Tibial nerve (tissue), 3 donors: Measurements from ENCODE around the gene B4GALT3.

Experiments used
- POLR2A ChIP-seq, 2 donors: fragments of 450-650 bp; IDR thresholded peaks; one replicate each; pipeline ENCODE4 v1.6.1; 2017; ENCODE audit warnings: antibody characterized with exemption in 2 of 2, mild to moderate bottlenecking in 2 of 2, moderate library complexity in 2 of 2
- TF ChIP-seq, protein P1 (sequence below), 5 experiments: fragments of 200-600 bp in 3 of 5; fragments of 450-650 bp in 2 of 5; sonication (generic) in 3 of 5; IDR thresholded peaks; one replicate each; pipeline ENCODE4 v1.5.1; 2016 to 2019; ENCODE audit warnings: antibody characterized with exemption in 5 of 5, mild to moderate bottlenecking in 3 of 5, moderate library complexity in 2 of 5

DNA sequence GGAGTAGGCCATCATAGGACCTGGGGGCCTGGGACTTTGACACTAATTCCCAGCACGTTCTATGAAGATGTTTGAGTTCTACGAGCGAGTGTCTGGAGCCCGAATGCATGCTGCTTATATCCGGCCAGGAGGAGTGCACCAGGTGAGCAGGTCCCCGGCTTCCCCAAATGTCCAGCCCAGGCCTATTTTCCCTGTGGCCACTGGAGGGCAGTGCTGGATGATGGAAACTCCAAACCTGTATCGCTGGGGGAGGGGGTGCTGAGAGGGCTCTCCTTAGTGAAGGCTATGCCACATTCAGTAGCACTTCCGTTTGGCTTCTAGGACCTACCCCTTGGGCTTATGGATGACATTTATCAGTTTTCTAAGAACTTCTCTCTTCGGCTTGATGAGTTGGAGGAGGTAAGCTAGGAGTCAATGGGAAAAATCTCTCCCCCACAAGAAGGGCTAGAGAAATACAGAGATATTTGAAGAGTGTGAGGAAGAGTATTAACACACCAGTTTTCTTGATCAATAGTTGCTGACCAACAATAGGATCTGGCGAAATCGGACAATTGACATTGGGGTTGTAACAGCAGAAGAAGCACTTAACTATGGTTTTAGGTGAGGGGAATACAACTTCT, 32.6 kb upstream of the B4GALT3 start:
- no peak for TF ChIP-seq POLR2A (IDR thresholded peaks at IDR 0.05)
- TF ChIP-seq, protein P1, sequence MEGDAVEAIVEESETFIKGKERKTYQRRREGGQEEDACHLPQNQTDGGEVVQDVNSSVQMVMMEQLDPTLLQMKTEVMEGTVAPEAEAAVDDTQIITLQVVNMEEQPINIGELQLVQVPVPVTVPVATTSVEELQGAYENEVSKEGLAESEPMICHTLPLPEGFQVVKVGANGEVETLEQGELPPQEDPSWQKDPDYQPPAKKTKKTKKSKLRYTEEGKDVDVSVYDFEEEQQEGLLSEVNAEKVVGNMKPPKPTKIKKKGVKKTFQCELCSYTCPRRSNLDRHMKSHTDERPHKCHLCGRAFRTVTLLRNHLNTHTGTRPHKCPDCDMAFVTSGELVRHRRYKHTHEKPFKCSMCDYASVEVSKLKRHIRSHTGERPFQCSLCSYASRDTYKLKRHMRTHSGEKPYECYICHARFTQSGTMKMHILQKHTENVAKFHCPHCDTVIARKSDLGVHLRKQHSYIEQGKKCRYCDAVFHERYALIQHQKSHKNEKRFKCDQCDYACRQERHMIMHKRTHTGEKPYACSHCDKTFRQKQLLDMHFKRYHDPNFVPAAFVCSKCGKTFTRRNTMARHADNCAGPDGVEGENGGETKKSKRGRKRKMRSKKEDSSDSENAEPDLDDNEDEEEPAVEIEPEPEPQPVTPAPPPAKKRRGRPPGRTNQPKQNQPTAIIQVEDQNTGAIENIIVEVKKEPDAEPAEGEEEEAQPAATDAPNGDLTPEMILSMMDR (IDR thresholded peaks at IDR 0.05) = peak; percentile 83 to 87 (median 85)
